Measurements from ENCODE around the gene SH2B2.
A peak's percentile ranks its signal among the peaks of the same experiment; 100 is the strongest.

DNA sequence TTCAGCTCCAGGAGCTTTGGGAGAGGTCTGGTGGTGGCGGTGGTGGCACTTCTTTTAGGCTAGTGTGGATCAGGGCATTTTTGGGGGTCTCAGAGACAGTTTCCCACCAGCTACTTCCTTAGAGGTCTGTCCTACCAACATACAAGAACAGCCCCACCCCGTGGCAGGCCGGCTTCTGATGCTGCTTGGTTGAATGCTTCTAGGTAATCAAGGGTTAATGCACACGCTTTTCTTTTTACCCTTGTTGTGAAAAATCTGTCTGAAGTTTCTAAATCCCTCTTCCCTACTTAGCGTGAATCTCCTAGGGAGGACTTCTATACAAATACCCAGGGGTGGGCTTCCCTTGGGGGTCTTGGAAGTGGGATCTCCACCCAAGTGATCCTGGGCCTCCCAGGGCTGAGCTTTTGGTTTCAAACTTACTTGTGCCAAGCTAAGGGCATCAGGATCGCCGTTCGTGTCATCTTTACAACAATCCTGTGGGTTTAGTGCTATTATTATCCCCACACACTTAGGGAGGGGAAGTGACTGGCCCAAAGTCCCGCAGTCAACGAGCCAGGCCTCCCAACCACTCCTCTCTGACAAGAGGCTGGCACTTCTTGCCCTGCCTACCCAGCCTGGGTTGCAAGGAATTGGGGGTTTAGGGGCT lies 1.7 kb downstream of the SH2B2 start:
- TF ChIP-seq EZH2 (IDR thresholded peaks at IDR 0.05; ENCODE audit: low read length, missing control alignments) (no peak), CTCF (conservative IDR thresholded peaks at IDR 0.05 in 1 of 2, IDR thresholded peaks at IDR 0.05 in 1 of 2; ENCODE audit: low read depth in 1 of 2, low read length in 2 of 2) (peak in 1 of 2 donors; percentile 12)

Measured in fibroblast of lung (primary cell).